NCI-H2196 treated with DMSO at 0.1 percent for 48 hours (cell line): ENCODE data around the gene CCDC8.
"Not testable (repeated sequence)": the region's sequence is repeated elsewhere in the genome, so short reads cannot be mapped to it uniquely, and the experiment has no call there.

Experiments
- DNase-seq: peaks from one replicate; lab custom pipeline; 2025; ENCODE audit not compliant: unreplicated experiment; lab: John Stamatoyannopoulos, UW

CCDC8 gene

GRCh38 chr19:46413262-46414031, at the start of gene CCDC8:
Gene CCDC8 (minus strand): TSS chr19:46413564. CDS start chr19:46412810, 754 bp downstream.
- DNase-seq = no peak

GRCh38 chr19:46461537-46461936, 48.2 kb upstream of the CCDC8 start:
- DNase-seq = no peak

- DNase-seq = no peak
Measured at GRCh38 chr19:46460981-46461380, 47.6 kb upstream of the CCDC8 start.

- DNase-seq = no peak
Measured at GRCh38 chr19:46460055-46460454, 46.7 kb upstream of the CCDC8 start.

- no peak for DNase-seq
Measured at GRCh38 chr19:46456930-46457329, 43.6 kb upstream of the CCDC8 start.

- no peak for DNase-seq
Measured at GRCh38 chr19:46454244-46454643, 40.9 kb upstream of the CCDC8 start.

- no peak for DNase-seq
Measured at GRCh38 chr19:46453661-46454060, 40.3 kb upstream of the CCDC8 start.

GRCh38 chr19:46452186-46452585, 38.8 kb upstream of the CCDC8 start:
- DNase-seq = no peak

- DNase-seq = no peak
Measured at GRCh38 chr19:46451352-46451751, 38.0 kb upstream of the CCDC8 start.

GRCh38 chr19:46450737-46451136, 37.4 kb upstream of the CCDC8 start:
- DNase-seq = no peak

- DNase-seq = no peak
Measured at GRCh38 chr19:46449228-46449627, 35.9 kb upstream of the CCDC8 start.

GRCh38 chr19:46448601-46449000, 35.2 kb upstream of the CCDC8 start:
- no peak for DNase-seq

GRCh38 chr19:46447824-46448223, 34.5 kb upstream of the CCDC8 start:
- DNase-seq = no peak

GRCh38 chr19:46447006-46447405, 33.6 kb upstream of the CCDC8 start:
- DNase-seq = no peak

GRCh38 chr19:46446021-46446420, 32.7 kb upstream of the CCDC8 start:
- DNase-seq = no peak

GRCh38 chr19:46442808-46443450, 29.6 kb upstream of the CCDC8 start:
- DNase-seq = no peak

GRCh38 chr19:46441866-46442265, 28.5 kb upstream of the CCDC8 start:
- no peak for DNase-seq

GRCh38 chr19:46435689-46436088, 22.3 kb upstream of the CCDC8 start:
- not testable (repeated sequence) for DNase-seq

GRCh38 chr19:46435009-46435408, 21.6 kb upstream of the CCDC8 start:
- no peak for DNase-seq

- not testable (repeated sequence) for DNase-seq
Measured at GRCh38 chr19:46433470-46433869, 20.1 kb upstream of the CCDC8 start.

- DNase-seq = no peak
Measured at GRCh38 chr19:46431824-46432223, 18.5 kb upstream of the CCDC8 start.

GRCh38 chr19:46429999-46430398, 16.6 kb upstream of the CCDC8 start:
- DNase-seq = no peak
